ENCODE data around the gene VSTM4.

The VSTM4 gene

DNA sequence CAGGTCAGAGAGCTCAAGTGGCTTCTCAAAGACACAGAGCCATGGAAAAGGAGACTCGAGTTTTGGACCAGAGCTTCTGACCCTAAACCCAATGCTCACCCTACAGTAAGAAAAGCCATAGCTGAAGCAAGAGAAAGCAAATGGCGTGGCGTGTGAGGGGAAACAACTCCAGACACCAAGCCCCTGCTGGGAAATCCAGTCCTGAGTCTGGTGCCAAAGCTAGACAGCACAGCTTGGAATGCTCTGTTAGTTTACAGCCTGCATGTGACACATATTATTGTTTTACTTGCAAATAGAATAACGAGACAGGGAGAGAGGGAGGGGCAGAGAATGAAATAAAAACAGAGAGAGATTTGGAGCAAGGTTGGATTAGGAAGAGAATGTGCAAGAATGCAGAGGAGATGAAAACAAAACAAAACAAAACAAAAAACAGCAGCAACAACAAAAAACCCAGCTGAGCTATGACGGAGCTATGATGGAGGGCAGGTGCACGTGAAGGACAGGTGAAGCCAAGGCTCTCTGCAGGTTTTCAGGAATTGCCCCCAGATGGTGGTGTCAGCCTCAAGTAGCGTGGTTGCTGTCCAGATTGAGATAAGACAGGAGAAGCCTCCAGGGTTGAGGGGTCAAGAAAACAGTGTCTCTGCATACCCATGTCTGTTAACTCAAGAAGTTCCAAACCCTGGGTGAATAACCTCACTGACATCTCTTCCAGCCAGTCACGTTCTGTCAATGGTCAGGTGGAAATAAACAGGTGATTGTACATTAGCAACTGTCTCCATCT lies 105.9 kb downstream of the VSTM4 start:
- TF ChIP-seq, protein P1, sequence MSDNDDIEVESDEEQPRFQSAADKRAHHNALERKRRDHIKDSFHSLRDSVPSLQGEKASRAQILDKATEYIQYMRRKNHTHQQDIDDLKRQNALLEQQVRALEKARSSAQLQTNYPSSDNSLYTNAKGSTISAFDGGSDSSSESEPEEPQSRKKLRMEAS (IDR thresholded peaks at IDR 0.05) = no peak
- TF ChIP-seq YY1 (IDR thresholded peaks at IDR 0.05; ENCODE audit: low read depth) = no peak
- no peak for TF ChIP-seq EGR1 (IDR thresholded peaks at IDR 0.05)
- no peak for TF ChIP-seq TCF12 (IDR thresholded peaks at IDR 0.05; ENCODE audit: low read depth)
- no peak for TF ChIP-seq TAF1 (IDR thresholded peaks at IDR 0.05; ENCODE audit: low read depth)
- no peak for TF ChIP-seq CREB1 (IDR thresholded peaks at IDR 0.05; ENCODE audit: low read depth)
- TF ChIP-seq, protein P2, sequence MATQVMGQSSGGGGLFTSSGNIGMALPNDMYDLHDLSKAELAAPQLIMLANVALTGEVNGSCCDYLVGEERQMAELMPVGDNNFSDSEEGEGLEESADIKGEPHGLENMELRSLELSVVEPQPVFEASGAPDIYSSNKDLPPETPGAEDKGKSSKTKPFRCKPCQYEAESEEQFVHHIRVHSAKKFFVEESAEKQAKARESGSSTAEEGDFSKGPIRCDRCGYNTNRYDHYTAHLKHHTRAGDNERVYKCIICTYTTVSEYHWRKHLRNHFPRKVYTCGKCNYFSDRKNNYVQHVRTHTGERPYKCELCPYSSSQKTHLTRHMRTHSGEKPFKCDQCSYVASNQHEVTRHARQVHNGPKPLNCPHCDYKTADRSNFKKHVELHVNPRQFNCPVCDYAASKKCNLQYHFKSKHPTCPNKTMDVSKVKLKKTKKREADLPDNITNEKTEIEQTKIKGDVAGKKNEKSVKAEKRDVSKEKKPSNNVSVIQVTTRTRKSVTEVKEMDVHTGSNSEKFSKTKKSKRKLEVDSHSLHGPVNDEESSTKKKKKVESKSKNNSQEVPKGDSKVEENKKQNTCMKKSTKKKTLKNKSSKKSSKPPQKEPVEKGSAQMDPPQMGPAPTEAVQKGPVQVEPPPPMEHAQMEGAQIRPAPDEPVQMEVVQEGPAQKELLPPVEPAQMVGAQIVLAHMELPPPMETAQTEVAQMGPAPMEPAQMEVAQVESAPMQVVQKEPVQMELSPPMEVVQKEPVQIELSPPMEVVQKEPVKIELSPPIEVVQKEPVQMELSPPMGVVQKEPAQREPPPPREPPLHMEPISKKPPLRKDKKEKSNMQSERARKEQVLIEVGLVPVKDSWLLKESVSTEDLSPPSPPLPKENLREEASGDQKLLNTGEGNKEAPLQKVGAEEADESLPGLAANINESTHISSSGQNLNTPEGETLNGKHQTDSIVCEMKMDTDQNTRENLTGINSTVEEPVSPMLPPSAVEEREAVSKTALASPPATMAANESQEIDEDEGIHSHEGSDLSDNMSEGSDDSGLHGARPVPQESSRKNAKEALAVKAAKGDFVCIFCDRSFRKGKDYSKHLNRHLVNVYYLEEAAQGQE (IDR thresholded peaks at IDR 0.05; ENCODE audit: low read depth) = no peak
- no peak for TF ChIP-seq CEBPB (IDR thresholded peaks at IDR 0.05)
- no peak for TF ChIP-seq ZBTB7A (IDR thresholded peaks at IDR 0.05; ENCODE audit: low read depth)
- TF ChIP-seq RAD21 (IDR thresholded peaks at IDR 0.05; ENCODE audit: low read depth) = no peak
- no peak for TF ChIP-seq EP300 (IDR thresholded peaks at IDR 0.05; ENCODE audit: borderline replicate concordance)
- TF ChIP-seq TEAD4 (IDR thresholded peaks at IDR 0.05) = no peak
- TF ChIP-seq, protein P3, sequence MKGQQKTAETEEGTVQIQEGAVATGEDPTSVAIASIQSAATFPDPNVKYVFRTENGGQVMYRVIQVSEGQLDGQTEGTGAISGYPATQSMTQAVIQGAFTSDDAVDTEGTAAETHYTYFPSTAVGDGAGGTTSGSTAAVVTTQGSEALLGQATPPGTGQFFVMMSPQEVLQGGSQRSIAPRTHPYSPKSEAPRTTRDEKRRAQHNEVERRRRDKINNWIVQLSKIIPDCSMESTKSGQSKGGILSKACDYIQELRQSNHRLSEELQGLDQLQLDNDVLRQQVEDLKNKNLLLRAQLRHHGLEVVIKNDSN (IDR thresholded peaks at IDR 0.05) = no peak
- TF ChIP-seq NFIC (IDR thresholded peaks at IDR 0.05) = no peak

DNA sequence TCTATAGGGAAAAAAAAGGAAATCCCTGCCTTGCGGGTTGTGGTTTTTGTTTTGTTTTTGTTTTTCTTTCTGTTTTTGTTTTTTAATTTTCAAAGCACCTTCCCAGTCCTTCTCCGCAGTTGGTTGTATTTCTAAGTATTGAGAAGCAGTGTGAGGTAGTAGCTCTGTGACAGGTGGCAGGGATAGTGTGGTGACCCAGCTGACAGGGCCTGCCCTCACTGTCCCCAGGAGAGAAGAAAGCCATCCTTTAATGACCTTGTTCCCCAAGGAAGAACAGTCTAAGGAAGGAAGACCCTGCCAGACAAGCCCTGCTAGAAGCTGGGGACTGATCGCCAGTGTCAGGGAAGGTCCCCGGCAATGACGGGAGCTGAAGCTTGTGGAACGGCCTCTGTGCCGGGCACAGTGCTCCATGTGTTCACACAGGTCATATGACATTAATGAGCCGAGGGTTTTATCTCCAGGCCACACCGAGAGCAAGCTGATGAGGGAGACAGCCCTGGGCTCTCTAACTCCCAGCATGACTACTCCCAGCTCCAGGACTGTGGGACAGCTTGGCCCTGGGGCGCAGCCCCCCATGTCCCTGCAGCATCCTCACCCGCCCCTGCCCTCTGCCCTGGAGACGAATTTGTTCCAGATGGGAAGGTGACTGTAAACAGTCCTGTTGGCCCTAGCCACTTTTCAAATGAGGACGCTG lies 106.7 kb downstream of the VSTM4 start:
- TF ChIP-seq CEBPB (IDR thresholded peaks at IDR 0.05) = no peak
- TF ChIP-seq, protein P1 (IDR thresholded peaks at IDR 0.05) = no peak

DNA sequence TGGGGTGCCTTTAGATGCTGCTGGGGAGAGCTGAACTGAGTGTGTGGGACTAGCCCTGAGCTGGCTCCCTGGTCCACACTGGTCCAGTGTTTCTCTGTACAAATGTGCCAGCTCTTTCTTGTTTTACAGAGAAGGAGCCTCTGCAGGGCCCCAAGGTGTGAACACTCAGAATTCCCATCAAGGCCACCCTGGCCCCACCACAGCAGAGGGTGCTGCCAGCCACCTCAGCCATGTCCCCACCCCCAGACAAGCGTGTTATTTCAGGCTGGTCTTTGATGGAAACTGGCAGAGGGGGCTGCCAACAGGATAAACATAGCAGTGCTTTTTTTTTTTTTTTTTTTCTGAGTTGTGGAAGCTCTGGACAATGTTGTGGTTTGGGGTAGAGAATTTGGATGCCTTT lies 107.2 kb downstream of the VSTM4 start:
- no peak for TF ChIP-seq EGR1 (IDR thresholded peaks at IDR 0.05)
- TF ChIP-seq, protein P1 (IDR thresholded peaks at IDR 0.05) = no peak
- no peak for TF ChIP-seq NFIC (IDR thresholded peaks at IDR 0.05)
- TF ChIP-seq CREB1 (IDR thresholded peaks at IDR 0.05; ENCODE audit: low read depth) = no peak
- no peak for TF ChIP-seq RAD21 (IDR thresholded peaks at IDR 0.05; ENCODE audit: low read depth)
- TF ChIP-seq TAF1 (IDR thresholded peaks at IDR 0.05; ENCODE audit: low read depth) = no peak
- TF ChIP-seq TEAD4 (IDR thresholded peaks at IDR 0.05) = no peak
- no peak for TF ChIP-seq YY1 (IDR thresholded peaks at IDR 0.05; ENCODE audit: low read depth)
- TF ChIP-seq ZBTB7A (IDR thresholded peaks at IDR 0.05; ENCODE audit: low read depth) = no peak
- no peak for TF ChIP-seq TCF12 (IDR thresholded peaks at IDR 0.05; ENCODE audit: low read depth)
- no peak for TF ChIP-seq EP300 (IDR thresholded peaks at IDR 0.05; ENCODE audit: borderline replicate concordance)
- TF ChIP-seq, protein P2 (IDR thresholded peaks at IDR 0.05; ENCODE audit: low read depth) = no peak
- no peak for TF ChIP-seq FOXM1 (IDR thresholded peaks at IDR 0.05; ENCODE audit: borderline replicate concordance, low read depth)
- TF ChIP-seq, protein P3 (IDR thresholded peaks at IDR 0.05) = no peak
- no peak for TF ChIP-seq CEBPB (IDR thresholded peaks at IDR 0.05)

DNA sequence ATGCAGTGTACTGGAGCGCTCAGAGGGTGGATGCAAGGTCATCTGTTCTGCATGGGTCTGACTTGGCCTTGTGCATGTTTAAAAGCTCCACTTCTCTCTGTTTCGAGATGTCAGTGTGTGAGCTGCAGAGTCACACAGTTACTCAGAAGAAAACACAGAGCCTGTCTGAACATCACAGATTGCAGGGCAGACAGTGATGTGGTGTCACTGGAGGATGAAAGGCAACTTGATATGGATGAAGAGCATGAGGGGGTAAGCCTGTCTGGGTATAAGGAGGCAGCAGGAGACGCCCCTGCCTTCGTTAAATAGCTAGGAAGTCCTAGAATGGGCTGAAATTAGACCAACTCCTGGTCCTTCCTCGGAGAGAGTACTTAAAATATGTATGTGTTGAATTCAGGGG lies 108.2 kb downstream of the VSTM4 start:
- TF ChIP-seq NFIC (IDR thresholded peaks at IDR 0.05) (no peak), CREB1 (IDR thresholded peaks at IDR 0.05; ENCODE audit: low read depth) (no peak), EGR1 (IDR thresholded peaks at IDR 0.05) (no peak), FOXM1 (IDR thresholded peaks at IDR 0.05; ENCODE audit: borderline replicate concordance, low read depth) (no peak), TAF1 (IDR thresholded peaks at IDR 0.05; ENCODE audit: low read depth) (no peak), YY1 (IDR thresholded peaks at IDR 0.05; ENCODE audit: low read depth) (no peak), CEBPB (IDR thresholded peaks at IDR 0.05) (no peak), TEAD4 (IDR thresholded peaks at IDR 0.05) (no peak), TCF12 (IDR thresholded peaks at IDR 0.05; ENCODE audit: low read depth) (no peak), EP300 (IDR thresholded peaks at IDR 0.05; ENCODE audit: borderline replicate concordance) (no peak), RAD21 (IDR thresholded peaks at IDR 0.05; ENCODE audit: low read depth) (no peak)
- TF ChIP-seq, protein P2 (IDR thresholded peaks at IDR 0.05; ENCODE audit: low read depth) = no peak

Data from Ishikawa (cell line).